H1 (cell line): ENCODE measurements around the gene CDK5R1. TPM values are rescaled to one million over a fixed set of nuclear protein-coding genes. Genes with fewer than 3 reads are reported as not detected.

Source experiments
- CTCF ChIA-PET: fragments of 300-600 bp; sonication (Branson Sonifier 250); formaldehyde crosslinking; loops from one replicate; lab custom pipeline; 2021; ENCODE audit not compliant: partially characterized antibody; lab: Charles Lee
- POLR2A ChIA-PET: fragments of 300-600 bp; sonication (Branson Sonifier 250); formaldehyde crosslinking; loops from one replicate; lab custom pipeline; 2021; ENCODE audit warnings: inconsistent platforms; ENCODE audit not compliant: partially characterized antibody; lab: Charles Lee
- DNase-seq, 2 experiments: peaks; one replicate each; pipeline versions ENCODE4 v3.0.0 to v3.0.0-alpha.2; 2010 to 2022; ENCODE audit warnings: low spot score in 2 of 2, low read depth in 1 of 2, mixed read lengths in 1 of 2
- FAIRE-seq: peaks from 2 replicates; lab custom pipeline; 2011; peaks lifted over from hg19 to GRCh38; lab: Jason Lieb, UNC
- H2AFZ ChIP-seq: 2 replicates; pipeline ENCODE4 v1.8.1; 2012; ENCODE audit warnings: low read length, inconsistent platforms
- H2AK5ac ChIP-seq: 2 replicates; pipeline ENCODE4 v1.6.1; 2013; ENCODE audit warnings: low read depth, low read length
- H2BK120ac ChIP-seq: replicated peaks from 2 replicates; pipeline ENCODE3; 2013; ENCODE audit warnings: low read depth, low read length, inconsistent platforms
- H2BK12ac ChIP-seq: 2 replicates; pipeline ENCODE4 v1.6.1; 2013; ENCODE audit warnings: low read depth, low read length
- H2BK15ac ChIP-seq: 2 replicates; pipeline ENCODE4 v1.6.1; 2013; ENCODE audit warnings: low read length
- H2BK20ac ChIP-seq: 2 replicates; pipeline ENCODE4 v1.6.1; 2013; ENCODE audit warnings: low read length
- H2BK5ac ChIP-seq: 2 replicates; pipeline ENCODE4 v1.6.1; 2013; ENCODE audit warnings: low read depth, low read length
- H3K14ac ChIP-seq: 2 replicates; pipeline ENCODE4 v1.6.1; 2013; ENCODE audit warnings: inconsistent platforms; ENCODE audit not compliant: insufficient read length
- H3K18ac ChIP-seq: 2 replicates; pipeline ENCODE4 v1.6.1; 2013; ENCODE audit warnings: low read length; ENCODE audit errors: extremely low read depth
- H3K23ac ChIP-seq: 2 replicates; pipeline ENCODE4 v1.6.1; 2013; ENCODE audit warnings: inconsistent platforms; ENCODE audit not compliant: insufficient read length
- H3K23me2 ChIP-seq: 2 replicates; pipeline ENCODE4 v1.6.1; 2013; ENCODE audit warnings: low read depth, low read length
- H3K27ac ChIP-seq: 2 replicates; pipeline ENCODE4 v1.6.1; 2011; ENCODE audit warnings: low read depth, low read length, inconsistent platforms
- H3K27me3 ChIP-seq, 4 experiments: replicated peaks in 1 of 4; 1 replicate in 1 of 4; 2 replicates in 3 of 4; pipeline versions ENCODE4 v1.6.1 to v1.8.1; 2011 to 2013; ENCODE audit warnings: low read length in 3 of 4, mild to moderate bottlenecking in 3 of 4, inconsistent platforms in 2 of 4, mixed read lengths in 2 of 4, moderate library complexity in 1 of 4; ENCODE audit not compliant: control insufficient read depth in 3 of 4, insufficient read depth in 3 of 4; ENCODE audit errors: extremely low read depth in 1 of 4
- H3K36me3 ChIP-seq, 4 experiments: 2 replicates each; pipeline versions ENCODE4 v1.6.1 to v1.8.1; 2011 to 2013; ENCODE audit warnings: mild to moderate bottlenecking in 4 of 4, low read length in 3 of 4, moderate library complexity in 2 of 4, control low read depth in 1 of 4, inconsistent platforms in 1 of 4; ENCODE audit not compliant: insufficient read depth in 4 of 4, control insufficient read depth in 2 of 4
- H3K4ac ChIP-seq: replicated peaks from 2 replicates; pipeline ENCODE3; 2013; ENCODE audit warnings: low read length, low read depth, mixed read lengths, inconsistent platforms; ENCODE audit not compliant: insufficient read length
- H3K4me1 ChIP-seq, 4 experiments: replicated peaks in 1 of 4; 1 replicate in 1 of 4; 2 replicates in 3 of 4; pipeline versions ENCODE4 v1.6.1 to v1.8.1; 2011 to 2013; ENCODE audit warnings: low read length in 3 of 4, inconsistent platforms in 2 of 4, mixed read lengths in 1 of 4; ENCODE audit not compliant: insufficient read depth in 4 of 4, control insufficient read depth in 3 of 4
- H3K4me2 ChIP-seq, 2 experiments: 2 replicates each; pipeline versions ENCODE4 v1.6.1 to v1.8.1; 2011 to 2013; ENCODE audit warnings: low read depth in 2 of 2, low read length in 2 of 2, control low read depth in 1 of 2, inconsistent platforms in 1 of 2, mild to moderate bottlenecking in 1 of 2; ENCODE audit not compliant: insufficient read depth in 1 of 2
- H3K4me3 ChIP-seq, 4 experiments: fragments of 200-600, 300-600 bp in 1 of 4; sonication (generic), shearing (Covaris generic), sonication (Bioruptor Twin) in 1 of 4; 2 replicates each; pipeline versions ENCODE4 v1.5.1 to v1.8.1; 2011 to 2016; ENCODE audit warnings: low read length in 4 of 4, low read depth in 3 of 4, control low read depth in 2 of 4, inconsistent platforms in 2 of 4, mild to moderate bottlenecking in 2 of 4, mixed read lengths in 1 of 4, moderate library complexity in 1 of 4; ENCODE audit not compliant: insufficient read depth in 2 of 4; ENCODE audit errors: extremely low read depth in 1 of 4
- H3K56ac ChIP-seq: replicated peaks from 2 replicates; pipeline ENCODE3; 2013; ENCODE audit warnings: low read depth, mild to moderate bottlenecking, mixed read lengths, low read length, inconsistent platforms; ENCODE audit not compliant: insufficient read length
- H3K79me1 ChIP-seq: 2 replicates; pipeline ENCODE4 v1.6.1; 2013; ENCODE audit warnings: low read depth, low read length, control low read depth
- H3K79me2 ChIP-seq, 2 experiments: 2 replicates each; pipeline versions ENCODE4 v1.6.1 to v1.8.1; 2012 to 2013; ENCODE audit warnings: low read length in 2 of 2, mild to moderate bottlenecking in 2 of 2, inconsistent platforms in 1 of 2; ENCODE audit not compliant: insufficient read depth in 2 of 2, control insufficient read depth in 1 of 2
- H3K9ac ChIP-seq, 4 experiments: replicated peaks in 1 of 4; 1 replicate in 1 of 4; 2 replicates in 3 of 4; pipeline versions ENCODE4 v1.6.1 to v1.8.1; 2011 to 2013; ENCODE audit warnings: low read depth in 3 of 4, low read length in 3 of 4, control low read depth in 2 of 4, mild to moderate bottlenecking in 2 of 4, moderate library complexity in 2 of 4, inconsistent platforms in 1 of 4; ENCODE audit errors: extremely low read depth in 1 of 4
- H3K9me3 ChIP-seq, 2 experiments: 2 replicates each; pipeline versions ENCODE4 v1.6.1 to v1.8.1; 2012 to 2013; ENCODE audit warnings: mild to moderate bottlenecking in 2 of 2, moderate library complexity in 2 of 2, control low read depth in 1 of 2, inconsistent platforms in 1 of 2, low read depth in 1 of 2, low read length in 1 of 2, mixed read lengths in 1 of 2; ENCODE audit not compliant: insufficient read depth in 2 of 2
- H4K20me1 ChIP-seq, 2 experiments: replicated peaks in 1 of 2; 2 replicates each; pipeline versions ENCODE3 to v1.8.1; 2011 to 2013; ENCODE audit warnings: inconsistent platforms in 2 of 2, low read length in 2 of 2, mild to moderate bottlenecking in 1 of 2; ENCODE audit not compliant: insufficient read depth in 2 of 2, control insufficient read depth in 1 of 2
- H4K5ac ChIP-seq: 2 replicates; pipeline ENCODE4 v1.6.1; 2013; ENCODE audit warnings: low read length, low read depth, mixed read lengths, inconsistent platforms; ENCODE audit not compliant: insufficient read length
- H4K8ac ChIP-seq: 2 replicates; pipeline ENCODE4 v1.8.0; 2013; ENCODE audit warnings: mild to moderate bottlenecking, moderate library complexity, low read length, inconsistent platforms; ENCODE audit not compliant: insufficient read depth; ENCODE audit errors: extremely low read depth
- H4K91ac ChIP-seq: replicated peaks from 2 replicates; pipeline ENCODE3; 2013; ENCODE audit warnings: low read length, mixed read lengths, inconsistent platforms; ENCODE audit not compliant: insufficient read length
- BACH1 ChIP-seq: IDR thresholded peaks from 2 replicates; pipeline ENCODE4 v1.6.1; 2012; ENCODE audit warnings: low read length, improper control_type of control experiment
- CBX5 ChIP-seq: fragments of 300-800, 300-1000 bp; sonication (generic); IDR thresholded peaks from 2 replicates; pipeline ENCODE4 v1.7.1; 2016; ENCODE audit warnings: antibody characterized with exemption, low read length, low read depth
- CEBPB ChIP-seq: IDR thresholded peaks from 2 replicates; pipeline ENCODE4 v1.6.1; 2012; ENCODE audit warnings: low read depth, low read length
- CHD2 ChIP-seq: IDR thresholded peaks from 2 replicates; pipeline ENCODE4 v1.6.1; 2012; ENCODE audit warnings: low read length, improper control_type of control experiment
- JUND ChIP-seq: IDR thresholded peaks from 2 replicates; pipeline ENCODE4 v1.6.1; 2011; ENCODE audit warnings: mild to moderate bottlenecking, improper control_type of control experiment, low read length
- MAFK ChIP-seq: IDR thresholded peaks from 2 replicates; pipeline ENCODE4 v1.6.1; 2012; ENCODE audit warnings: low read depth, mild to moderate bottlenecking, improper control_type of control experiment, low read length
- POLR2AphosphoS5 ChIP-seq: IDR thresholded peaks from 2 replicates; pipeline ENCODE4 v1.6.1; 2011; ENCODE audit warnings: low read depth, low read length
- RAD21 ChIP-seq, 2 experiments: IDR thresholded peaks in 1 of 2; conservative IDR thresholded peaks in 1 of 2; 2 replicates each; pipeline ENCODE4 v1.6.1; 2011; ENCODE audit warnings: low read depth in 2 of 2, low read length in 2 of 2, improper control_type of control experiment in 1 of 2, inconsistent platforms in 1 of 2, mild to moderate bottlenecking in 1 of 2, moderate library complexity in 1 of 2
- RBBP5 ChIP-seq: IDR thresholded peaks from 2 replicates; pipeline ENCODE4 v1.7.1; 2012; ENCODE audit warnings: low read depth, mild to moderate bottlenecking, inconsistent platforms, low read length, moderate library complexity, borderline replicate concordance
- RFX5 ChIP-seq: IDR thresholded peaks from 2 replicates; pipeline ENCODE4 v1.6.1; 2011; ENCODE audit warnings: low read depth, low read length, improper control_type of control experiment, borderline replicate concordance
- SAP30 ChIP-seq: fragments of 300-600 bp; sonication (generic); IDR thresholded peaks from 2 replicates; pipeline ENCODE4 v1.7.1; 2012; ENCODE audit warnings: low read length, moderate library complexity, mild to moderate bottlenecking, inconsistent platforms; ENCODE audit not compliant: insufficient read depth, insufficient replicate concordance
- SIX5 ChIP-seq: IDR thresholded peaks from 2 replicates; pipeline ENCODE4 v1.6.1; 2011; ENCODE audit warnings: mild to moderate bottlenecking, low read depth, low read length
- SP1 ChIP-seq: IDR thresholded peaks from 2 replicates; pipeline ENCODE4 v1.6.1; 2011; ENCODE audit warnings: low read depth, low read length
- SP4 ChIP-seq: IDR thresholded peaks from 2 replicates; pipeline ENCODE4 v1.6.1; 2012; ENCODE audit warnings: low read length, inconsistent platforms
- TBP ChIP-seq: IDR thresholded peaks from 2 replicates; pipeline ENCODE4 v1.6.1; 2011; ENCODE audit warnings: low read depth, low read length, improper control_type of control experiment
- ZNF274 ChIP-seq: IDR thresholded peaks from 2 replicates; pipeline ENCODE4 v1.7.0; 2012; ENCODE audit warnings: low read length, borderline replicate concordance; ENCODE audit errors: extremely low read depth
- WGBS, 2 experiments: shearing (Covaris generic) in 1 of 2; methylation state at CpG; one replicate each; pipeline versions ENCODE4 v1.1.6 to v1.1.7; 2013 to 2015; ENCODE audit warnings: low lambda C conversion rate in 2 of 2, mixed read lengths in 2 of 2, inconsistent platforms in 1 of 2, low coverage in 1 of 2, missing lambda C conversion rate in 1 of 2; ENCODE audit not compliant: insufficient replicate concordance in 2 of 2, insufficient coverage in 1 of 2, insufficient read length in 1 of 2; ENCODE audit errors: extremely low coverage in 1 of 2, missing lambda C conversion rate in 1 of 2; 5-methylcytosine and 5-hydroxymethylcytosine counted together
- polyA plus RNA-seq, 7 experiments: library from polyadenylated mRNA; depleted of rRNA in 3 of 7; stranded (reverse) in 5 of 7; unstranded in 2 of 7; fragments of >200 nt in 5 of 7; fragments of 200-250 nt in 2 of 7; gene quantifications; 1 replicate in 5 of 7; 2 replicates in 1 of 7; 4 replicates in 1 of 7; pipeline versions ENCODE4 v1.2.1 to v1.2.3, GENCODE V29; 2011 to 2013; ENCODE audit warnings: missing spikeins in 2 of 7, mixed read lengths in 2 of 7
- total RNA-seq: library from RNA; stranded (reverse); fragmentation: NEBNext Ultra II Directional; extraction: Animal tissue kit (Norgen Biotek cat#: 25700); gene quantifications from 2 replicates; pipeline ENCODE4 v1.2.1, GENCODE V29; 2021

The CDK5R1 gene
- total and polyA plus RNA-seq, 2 of the 8 experiments (the other 6 are each of a cell fraction or from before 2014, with no cell fraction given): 2.7 to 9.9 TPM

DNA sequence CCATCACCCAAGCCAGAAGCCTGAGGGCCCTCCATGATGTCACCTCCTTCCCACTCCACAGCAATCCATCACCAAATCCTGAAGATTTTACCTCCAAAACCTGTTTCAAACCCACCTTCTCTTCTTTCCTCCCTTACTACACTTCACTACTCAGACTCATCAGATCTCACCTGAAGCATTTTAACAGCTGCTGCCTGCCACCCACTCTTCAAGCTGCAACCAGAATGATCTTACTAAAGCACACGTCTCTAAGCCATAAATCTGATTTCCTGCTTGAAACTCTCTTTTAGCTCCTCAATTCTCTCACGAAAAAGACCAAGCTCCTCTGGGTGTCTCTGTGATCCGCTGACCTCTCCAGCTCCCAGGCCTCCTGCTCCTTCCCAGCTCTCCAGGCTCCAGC lies 46.5 kb downstream of the CDK5R1 start:
- Histone ChIP-seq H3K23ac (no peak overlapping the region), H3K27ac (no peak overlapping the region), H3K4ac (no peak overlapping the region), H3K18ac (no peak overlapping the region), H2BK15ac (no peak overlapping the region), H4K5ac (no peak overlapping the region), H3K4me3 (no peak overlapping the region), H3K4me2 (no peak overlapping the region), H2BK120ac (no peak overlapping the region), H3K4me1 (peaks cover 0 to 2% (median 0%) of the 10 kb centered on the region in 4 experiments; a peak in 2 of 7 replicates), H2AFZ (no peak overlapping the region), H3K27me3 (no peaks in the 10 kb centered on the region), H3K14ac (no peak overlapping the region), H3K9me3 (no peaks in the 10 kb centered on the region), H3K79me2 (no peaks in the 10 kb centered on the region), H3K79me1 (no peaks in the 10 kb centered on the region), H4K8ac (no peak overlapping the region), H2AK5ac (no peak overlapping the region), H3K36me3 (no peaks in the 10 kb centered on the region), H3K23me2 (peaks cover under 1% of the 10 kb centered on the region; the same call in 1 of the 2 replicates), H2BK12ac (no peak overlapping the region), H4K20me1 (no peaks in the 10 kb centered on the region), H3K56ac (no peak overlapping the region), H3K9ac (no peak overlapping the region), H4K91ac (no peak overlapping the region), H2BK5ac (no peak overlapping the region), H2BK20ac (no peak overlapping the region)
- DNase-seq (no peak), FAIRE-seq (no peak)
- 89% methylated on average over 3 of the region's 3 CpGs; no CpG with 5 or more reads in 1 of the 2 experiments for WGBS, 2 experiments
- POLR2A ChIA-PET: interaction anchor here (1.4 to 1.7 kb wide), 2 partner anchors 13 to 49 kb away, joined by 3 read pairs; no protein-coding TSS in a partner anchor
- CTCF ChIA-PET: interaction anchor here (1.0 to 1.3 kb wide), 2 partner anchors 26 to 42 kb away, joined by 3 to 4 read pairs; no protein-coding TSS in a partner anchor
- no peak for TF ChIP-seq SP4
- TF ChIP-seq BACH1: no peak
- TF ChIP-seq ZNF274: no peak
- TF ChIP-seq TBP: no peak
- TF ChIP-seq RFX5: no peak
- TF ChIP-seq CBX5: no peak
- TF ChIP-seq JUND: no peak
- no peak for TF ChIP-seq RAD21 (IDR thresholded peaks at IDR 0.05 in 1 of 2, conservative IDR thresholded peaks at IDR 0.05 in 1 of 2; ENCODE audit: low read depth in 2 of 2, low read length in 2 of 2)
- TF ChIP-seq SAP30: no peak
- no peak for TF ChIP-seq SP1
- no peak for TF ChIP-seq CHD2
- no peak for TF ChIP-seq POLR2AphosphoS5
- TF ChIP-seq MAFK: no peak
- TF ChIP-seq SIX5: no peak
- TF ChIP-seq CEBPB: no peak
- no peak for TF ChIP-seq RBBP5
